Measurements from ENCODE around the gene CMTR1.

GRCh38 chr6:37399131-37399530 lies 33.9 kb upstream of the CMTR1 start:
- no peak for TF ChIP-seq CTCF (IDR thresholded peaks at IDR 0.05)
- no peak for TF ChIP-seq POLR2A (IDR thresholded peaks at IDR 0.05)
- TF ChIP-seq POLR2AphosphoS5 (IDR thresholded peaks at IDR 0.05), result no peak

All from prostate gland (tissue), 2 donors.